PC-9 (cell line): Measurements from ENCODE around the gene SGSM1. TPM values are rescaled to one million over a fixed set of nuclear protein-coding genes. Genes with fewer than 3 reads are reported as not detected.

Experiments used
- BruUV-seq: library from RNA; stranded (reverse); fragments of 400-500 nt; replicated peaks from 2 replicates; lab custom pipeline; 2021; lab: Mats Ljungman, UMichigan
- CTCF ChIA-PET: fragments of 300-600 bp; sonication (Branson Sonifier 250); formaldehyde crosslinking; loops from one replicate; lab custom pipeline; 2022; ENCODE audit warnings: antibody characterized with exemption; lab: Charles Lee
- POLR2A ChIA-PET: fragments of 300-600 bp; sonication (Branson Sonifier 250); formaldehyde crosslinking; loops from one replicate; lab custom pipeline; 2022; ENCODE audit warnings: antibody characterized with exemption; ENCODE audit not compliant: unreplicated experiment; lab: Charles Lee
- DNase-seq, 2 experiments: peaks; one replicate each; pipeline versions ENCODE4 v3.0.0 to v3.0.0-alpha.2; 2015 to 2022; ENCODE audit warnings: mixed read lengths in 1 of 2
- H2AFZ ChIP-seq: fragments of 200-600 bp; sonication (generic); 2 replicates; pipeline ENCODE4 v1.8.1; 2017; ENCODE audit warnings: antibody characterized with exemption
- H3F3A ChIP-seq: fragments of 200-600 bp; sonication (generic); 2 replicates; pipeline ENCODE4 v1.8.1; 2017; ENCODE audit warnings: antibody characterized with exemption, mild to moderate bottlenecking, low read depth; ENCODE audit not compliant: insufficient read depth
- H3K27ac ChIP-seq: fragments of 200-600 bp; sonication (generic); 2 replicates; pipeline ENCODE4 v1.6.1; 2016; ENCODE audit warnings: mixed run types
- H3K27me3 ChIP-seq: fragments of 200-600 bp; sonication (generic); 2 replicates; pipeline ENCODE4 v1.6.1; 2016; ENCODE audit warnings: low read depth, mixed run types; ENCODE audit not compliant: insufficient read depth
- H3K36me3 ChIP-seq: fragments of 200-600 bp; sonication (generic); 2 replicates; pipeline ENCODE4 v1.6.1; 2016; ENCODE audit warnings: low read depth, mixed run types
- H3K4me1 ChIP-seq: fragments of 200-600 bp; sonication (generic); replicated peaks from 2 replicates; pipeline ENCODE4 v1.6.1; 2016; ENCODE audit warnings: mixed run types; ENCODE audit not compliant: insufficient read depth
- H3K4me2 ChIP-seq: fragments of 200-600 bp; sonication (generic); 2 replicates; pipeline ENCODE4 v1.6.1; 2017; ENCODE audit warnings: mixed run types
- H3K4me3 ChIP-seq: fragments of 200-600 bp; sonication (generic); 2 replicates; pipeline ENCODE4 v1.6.1; 2016; ENCODE audit warnings: mixed run types
- H3K79me2 ChIP-seq: fragments of 200-600 bp; sonication (generic); 2 replicates; pipeline ENCODE4 v1.6.1; 2017; ENCODE audit warnings: low read depth, mixed run types
- H3K9me2 ChIP-seq: fragments of 200-600 bp; sonication (generic); 2 replicates; pipeline ENCODE4 v1.8.1; 2017; ENCODE audit warnings: mild to moderate bottlenecking; ENCODE audit not compliant: insufficient read depth
- H3K9me3 ChIP-seq: fragments of 200-600 bp; sonication (generic); 2 replicates; pipeline ENCODE4 v1.8.1; 2016; ENCODE audit warnings: low read depth; ENCODE audit not compliant: insufficient read depth
- H4K20me1 ChIP-seq: fragments of 200-600 bp; sonication (generic); 2 replicates; pipeline ENCODE4 v1.8.1; 2017; ENCODE audit not compliant: insufficient read depth
- EZH2 ChIP-seq: fragments of 200-600 bp; sonication (generic); IDR thresholded peaks from 2 replicates; pipeline ENCODE4 v1.8.0; 2017; ENCODE audit warnings: antibody characterized with exemption, low read depth
- intact Hi-C: fragments of 100-400 bp; cut with micrococcal nuclease; formaldehyde crosslinking; loops from one replicate; pipeline ENCODE4 v1.10.0; 2022; ENCODE audit not compliant: unreplicated experiment
- total RNA-seq: library from RNA; stranded (reverse); gene quantifications from 2 replicates; pipeline ENCODE4 v1.2.3, GENCODE V29; 2021
- TF ChIP-seq, protein P1 (sequence below): fragments of 200-600 bp; sonication (generic); conservative IDR thresholded peaks from 2 replicates; pipeline ENCODE4 v1.6.1; 2017; ENCODE audit warnings: mixed run types, antibody characterized with exemption, mild to moderate bottlenecking, moderate library complexity

The SGSM1 gene
- total RNA-seq, 1 experiment from 2014 or later, result 0.48 TPM

- intact Hi-C loops, result no loop called here
- DNase-seq, result no peak
- H3K4me1 ChIP-seq, result no peaks in the 10 kb centered on the region
- H3K9me2 ChIP-seq, result no peaks in the 10 kb centered on the region
- no peaks in the 10 kb centered on the region for H3K36me3 ChIP-seq
- H4K20me1 ChIP-seq, result no peaks in the 10 kb centered on the region
- no peak overlapping the region for H3K4me3 ChIP-seq
- no peak overlapping the region for H2AFZ ChIP-seq
- no peaks in the 10 kb centered on the region for H3K79me2 ChIP-seq
- H3K9me3 ChIP-seq, result no peaks in the 10 kb centered on the region
- H3K4me2 ChIP-seq, result no peak overlapping the region
- TF ChIP-seq EZH2, result no peak
- TF ChIP-seq, protein P1, sequence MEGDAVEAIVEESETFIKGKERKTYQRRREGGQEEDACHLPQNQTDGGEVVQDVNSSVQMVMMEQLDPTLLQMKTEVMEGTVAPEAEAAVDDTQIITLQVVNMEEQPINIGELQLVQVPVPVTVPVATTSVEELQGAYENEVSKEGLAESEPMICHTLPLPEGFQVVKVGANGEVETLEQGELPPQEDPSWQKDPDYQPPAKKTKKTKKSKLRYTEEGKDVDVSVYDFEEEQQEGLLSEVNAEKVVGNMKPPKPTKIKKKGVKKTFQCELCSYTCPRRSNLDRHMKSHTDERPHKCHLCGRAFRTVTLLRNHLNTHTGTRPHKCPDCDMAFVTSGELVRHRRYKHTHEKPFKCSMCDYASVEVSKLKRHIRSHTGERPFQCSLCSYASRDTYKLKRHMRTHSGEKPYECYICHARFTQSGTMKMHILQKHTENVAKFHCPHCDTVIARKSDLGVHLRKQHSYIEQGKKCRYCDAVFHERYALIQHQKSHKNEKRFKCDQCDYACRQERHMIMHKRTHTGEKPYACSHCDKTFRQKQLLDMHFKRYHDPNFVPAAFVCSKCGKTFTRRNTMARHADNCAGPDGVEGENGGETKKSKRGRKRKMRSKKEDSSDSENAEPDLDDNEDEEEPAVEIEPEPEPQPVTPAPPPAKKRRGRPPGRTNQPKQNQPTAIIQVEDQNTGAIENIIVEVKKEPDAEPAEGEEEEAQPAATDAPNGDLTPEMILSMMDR, result no peak
- H3F3A ChIP-seq, result no peaks in the 10 kb centered on the region
- H3K27me3 ChIP-seq, result peaks cover 97% of the 10 kb centered on the region
- CTCF ChIA-PET, result no interaction called here
- no TSS peak for BruUV-seq
- no peak overlapping the region for H3K27ac ChIP-seq
- POLR2A ChIA-PET, result no interaction called here
Observed at GRCh38 chr22:24867323-24868022, 61.5 kb downstream of the SGSM1 start.

- Histone ChIP-seq H2AFZ (no peak overlapping the region), H4K20me1 (no peaks in the 10 kb centered on the region), H3K9me3 (no peaks in the 10 kb centered on the region), H3K27me3 (peaks cover 95% of the 10 kb centered on the region), H3K79me2 (no peaks in the 10 kb centered on the region), H3K4me1 (no peaks in the 10 kb centered on the region), H3K36me3 (no peaks in the 10 kb centered on the region), H3K27ac (no peak overlapping the region), H3K4me2 (no peak overlapping the region), H3K9me2 (no peaks in the 10 kb centered on the region), H3K4me3 (no peak overlapping the region), H3F3A (no peaks in the 10 kb centered on the region)
- ChIA-PET POLR2A (no interaction called here), CTCF (no interaction called here)
- no peak for DNase-seq
- BruUV-seq, result no TSS peak
- intact Hi-C loops, result no loop called here
- no peak for TF ChIP-seq EZH2
- TF ChIP-seq, protein P1, result no peak
Observed at GRCh38 chr22:24868979-24869378, 63.0 kb downstream of the SGSM1 start.

DNA sequence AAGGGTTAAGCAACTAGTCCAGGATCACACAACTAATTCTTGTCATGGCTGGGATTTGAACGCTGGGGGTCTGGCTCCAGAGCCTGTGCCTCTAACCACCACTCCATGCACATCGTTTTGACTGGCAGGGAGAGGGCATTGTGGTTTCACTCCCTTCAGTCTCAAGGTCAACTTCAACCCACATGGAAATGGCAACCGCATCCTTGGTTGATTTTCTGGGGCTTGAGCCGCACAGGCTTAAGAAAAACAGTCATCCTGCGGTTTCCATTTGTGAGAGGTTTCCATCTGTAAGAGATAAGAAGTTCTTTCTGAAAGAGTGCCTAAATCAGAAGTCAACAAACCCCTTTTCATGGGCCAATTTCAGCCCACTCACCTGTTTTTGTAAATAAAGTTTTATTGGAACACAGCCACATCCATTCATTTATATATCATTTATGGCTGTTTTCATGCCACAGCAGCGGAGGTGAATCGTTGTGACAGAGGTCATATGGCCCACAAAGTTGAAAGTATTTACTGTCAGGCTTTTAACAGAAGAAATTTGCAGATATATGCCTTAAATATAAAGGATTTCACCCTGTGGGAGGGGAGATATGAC is 65.7 kb downstream of the SGSM1 start:
- H3K27me3 ChIP-seq, result peaks cover 75% of the 10 kb centered on the region
- no peaks in the 10 kb centered on the region for H3K9me2 ChIP-seq
- ChIA-PET CTCF (no interaction called here), POLR2A (no interaction called here)
- H3K4me1 ChIP-seq, result no peaks in the 10 kb centered on the region
- H3F3A ChIP-seq, result no peaks in the 10 kb centered on the region
- no peaks in the 10 kb centered on the region for H4K20me1 ChIP-seq
- BruUV-seq, result no TSS peak
- intact Hi-C loops, result no loop called here
- H3K79me2 ChIP-seq, result no peaks in the 10 kb centered on the region
- H3K27ac ChIP-seq, result no peak overlapping the region
- TF ChIP-seq EZH2, result no peak
- TF ChIP-seq, protein P1, result no peak
- no peak for DNase-seq
- H3K36me3 ChIP-seq, result no peaks in the 10 kb centered on the region
- no peaks in the 10 kb centered on the region for H3K9me3 ChIP-seq
- H3K4me3 ChIP-seq, result no peak overlapping the region
- H3K4me2 ChIP-seq, result no peak overlapping the region
- H2AFZ ChIP-seq, result no peak overlapping the region
